K562 (cell line): Measurements from ENCODE around the gene TRMT2A. TPM values are rescaled to one million over a fixed set of nuclear protein-coding genes. Genes with fewer than 3 reads are reported as not detected.

Experiments used
- BCL6 ChIP-seq: fragments of 250-450 bp; sonication (Bioruptor Pico); IDR thresholded peaks from 2 replicates; pipeline ENCODE4 v1.4.0; 2020
- BRD9 ChIP-seq: fragments of 450-650 bp; IDR thresholded peaks from 2 replicates; pipeline ENCODE4 v1.6.1; 2018; ENCODE audit warnings: low read depth; ENCODE audit not compliant: partially characterized antibody
- CBX5 ChIP-seq: IDR thresholded peaks from 2 replicates; pipeline ENCODE4 v1.6.1; 2014; ENCODE audit warnings: low read depth, borderline replicate concordance
- CC2D1A ChIP-seq: fragments of 450-650 bp; IDR thresholded peaks from 2 replicates; pipeline ENCODE4 v1.6.1; 2017; ENCODE audit warnings: mild to moderate bottlenecking
- CHD1 ChIP-seq: fragments of 200-600 bp; sonication (generic); IDR thresholded peaks from one replicate; pipeline ENCODE4 v1.6.1; 2012; ENCODE audit warnings: mild to moderate bottlenecking, moderate library complexity, low read length, inconsistent platforms
- EP300 ChIP-seq: IDR thresholded peaks from 2 replicates; pipeline ENCODE4 v1.6.1; 2012; ENCODE audit warnings: low read length, improper control_type of control experiment
- ETS2 ChIP-seq: IDR thresholded peaks from 2 replicates; pipeline ENCODE4 v1.6.1; 2016; ENCODE audit warnings: borderline replicate concordance, missing genetic modification characterization, mild to moderate bottlenecking, moderate library complexity, missing compliant biosample characterization; ENCODE audit not compliant: poor library complexity, severe bottlenecking
- HCFC1 ChIP-seq: IDR thresholded peaks from 2 replicates; pipeline ENCODE4 v1.6.1; 2012; ENCODE audit warnings: low read depth, low read length, improper control_type of control experiment
- JUNB ChIP-seq: fragments of 450-650 bp; formaldehyde crosslinking; conservative IDR thresholded peaks from 2 replicates; pipeline ENCODE4 v1.4.0; 2020; ENCODE audit warnings: mild to moderate bottlenecking
- LARP7 ChIP-seq: fragments of 450-650 bp; IDR thresholded peaks from 2 replicates; pipeline ENCODE4 v1.6.1; 2016
- PHF21A ChIP-seq: fragments of 450-650 bp; IDR thresholded peaks from 2 replicates; pipeline ENCODE4 v1.6.1; 2017; ENCODE audit warnings: low read depth, borderline replicate concordance
- PYGO2 ChIP-seq: fragments of 450-650 bp; IDR thresholded peaks from 2 replicates; pipeline ENCODE4 v1.6.1; 2016; ENCODE audit warnings: mild to moderate bottlenecking, missing genetic modification characterization, moderate library complexity, missing compliant biosample characterization
- RBM22 ChIP-seq: fragments of 200-400 bp; formaldehyde crosslinking; IDR thresholded peaks from 2 replicates; pipeline ENCODE4 v1.6.1; 2018; ENCODE audit warnings: low read length, low read depth; ENCODE audit not compliant: poor library complexity, severe bottlenecking
- RBM25 ChIP-seq: fragments of 200-400 bp; formaldehyde crosslinking; IDR thresholded peaks from 2 replicates; pipeline ENCODE4 v1.6.1; 2018; ENCODE audit warnings: low read length, low read depth, moderate library complexity; ENCODE audit not compliant: severe bottlenecking
- RHOXF2B ChIP-seq: fragments of 250-450 bp; sonication (Bioruptor Pico); conservative IDR thresholded peaks from 2 replicates; pipeline ENCODE4 v1.5.1; 2021
- SPI1 ChIP-seq: IDR thresholded peaks from 2 replicates; pipeline ENCODE4 v1.6.1; 2011; ENCODE audit warnings: low read depth, low read length, control low read depth, borderline replicate concordance
- SRSF9 ChIP-seq: fragments of 200-400 bp; formaldehyde crosslinking; IDR thresholded peaks from 2 replicates; pipeline ENCODE4 v1.6.1; 2017; ENCODE audit warnings: low read depth, low read length, borderline replicate concordance
- XRCC3 ChIP-seq: fragments of 450-650 bp; IDR thresholded peaks from 2 replicates; pipeline ENCODE4 v1.6.1; 2017; ENCODE audit warnings: mild to moderate bottlenecking, moderate library complexity
- ZC3H8 ChIP-seq: fragments of 450-650 bp; IDR thresholded peaks from 2 replicates; pipeline ENCODE4 v1.6.1; 2017
- ZHX1 ChIP-seq: fragments of 150-350 bp; conservative IDR thresholded peaks from 2 replicates; pipeline ENCODE4 v1.6.1; 2014; ENCODE audit warnings: low read length
- ZNF23 ChIP-seq: fragments of 250-450 bp; sonication (Bioruptor Pico); IDR thresholded peaks from 2 replicates; pipeline ENCODE4 v1.4.0; 2020; ENCODE audit warnings: mild to moderate bottlenecking
- ZNF239 ChIP-seq: fragments of 250-450 bp; sonication (Bioruptor Pico); IDR thresholded peaks from 2 replicates; pipeline ENCODE4 v1.4.0; 2020; ENCODE audit warnings: mild to moderate bottlenecking
- ZNF263 ChIP-seq: sonication (generic); formaldehyde crosslinking; IDR thresholded peaks from 2 replicates; pipeline ENCODE4 v1.8.0; 2022; ENCODE audit warnings: mild to moderate bottlenecking, missing genetic modification reagents, borderline replicate concordance
- ZNF592 ChIP-seq: fragments of 450-650 bp; IDR thresholded peaks from 2 replicates; pipeline ENCODE4 v1.6.1; 2017; ENCODE audit warnings: antibody characterized with exemption, mild to moderate bottlenecking
- polyA plus RNA-seq, 8 experiments: library from polyadenylated mRNA; depleted of rRNA in 4 of 8; stranded (reverse) in 5 of 8; unstranded in 3 of 8; fragments of >200 nt; fragmentation: Nextera tagmentation in 2 of 8; fragmentation: Illumina TruSeq in 1 of 8; extraction: Ambion mirVana in 2 of 8; extraction: Trizol in 1 of 8; gene quantifications; 2 replicates each; pipeline versions ENCODE4 v1.2.1 to v1.2.3, GENCODE V29; 2011 to 2014; ENCODE audit warnings: inconsistent platforms in 1 of 8, missing spikeins in 1 of 8
- total RNA-seq, 7 experiments: library from RNA; depleted of rRNA in 6 of 7; stranded (reverse); fragments of >200 nt in 6 of 7; fragmentation: Illumina TruSeq in 2 of 7; extraction: Trizol in 2 of 7; gene quantifications; 2 replicates each; pipeline versions ENCODE4 v1.2.1 to v1.2.3, GENCODE V29; 2011 to 2021; ENCODE audit warnings: low replicate concordance in 1 of 7

The TRMT2A gene
- total and polyA plus RNA-seq, 9 of the 15 experiments (the other 6 are each of a cell fraction or from before 2014, with no cell fraction given): 1.6 to 265 (median 140) TPM

- TF ChIP-seq ETS2 (tag) (no peak), HCFC1 (no peak), CC2D1A (no peak), PYGO2 (tag) (no peak), SRSF9 (no peak), SPI1 (no peak), BCL6 (CRISPR knock-in tag) (no peak), ZNF592 (no peak), RHOXF2B (CRISPR knock-in tag) (no peak), ZHX1 (no peak), ZNF23 (CRISPR knock-in tag) (no peak), CBX5 (no peak), EP300 (no peak), PHF21A (no peak), ZNF239 (CRISPR knock-in tag) (no peak), LARP7 (no peak), RBM22 (no peak), CHD1 (no peak), ZNF263 (CRISPR knock-in tag) (no peak), XRCC3 (no peak), ZC3H8 (no peak), RBM25 (no peak), JUNB (CRISPR knock-in tag) (no peak), BRD9 (no peak)
Observed at GRCh38 chr22:20107951-20108756, 8.9 kb downstream of the TRMT2A start (continued).
